Lower leg skin (tissue), 4 donors: ENCODE results near the gene CRISPLD2. TPM values are rescaled to one million over a fixed set of nuclear protein-coding genes. Genes with fewer than 3 reads are reported as not detected.

Experiments
- DNase-seq, 2 donors: peaks; one replicate each; pipeline ENCODE4 v3.0.0-alpha.2; 2019; ENCODE audit warnings: low spot score in 2 of 2
- H3K4me3 ChIP-seq: fragments of 200-600 bp; sonication (generic); 2 replicates; pipeline ENCODE4 v1.5.1; 2017; ENCODE audit warnings: mild to moderate bottlenecking, low read depth; ENCODE audit not compliant: poor library complexity, severe bottlenecking
- CTCF ChIP-seq, 3 donors: fragments of 450-650 bp; IDR thresholded peaks; one replicate each; pipeline ENCODE4 v1.5.1; 2016; ENCODE audit warnings: antibody characterized with exemption in 3 of 3, mild to moderate bottlenecking in 3 of 3, moderate library complexity in 2 of 3
- POLR2A ChIP-seq, 2 donors: fragments of 450-650 bp; IDR thresholded peaks; one replicate each; pipeline ENCODE4 v1.6.1; 2016 to 2017; ENCODE audit warnings: antibody characterized with exemption in 2 of 2, mild to moderate bottlenecking in 1 of 2, moderate library complexity in 1 of 2
- WGBS, 2 donors: methylation state at CpG; one replicate each; pipeline ENCODE4 v1.1.5; 2018; 5-methylcytosine and 5-hydroxymethylcytosine counted together
- intact Hi-C: fragments of 100-400 bp; cut with DNase I; formaldehyde crosslinking; loops from one replicate; pipeline ENCODE4 v1.15.0; 2023; ENCODE audit warnings: low total_unique reads
- total RNA-seq, 4 donors: library from RNA; depleted of rRNA; stranded (reverse); fragments of >200 nt; gene quantifications; one replicate each; pipeline ENCODE4 v1.1.0, GENCODE V29; 2016

The CRISPLD2 gene
- total RNA-seq, 4 donors from 2014 or later: 48.0 to 105 (median 69.5) TPM

GRCh38 chr16:84955427-84955826 is 135.6 kb downstream of the CRISPLD2 start:
- TF ChIP-seq CTCF (IDR thresholded peaks at IDR 0.05): no peak
- TF ChIP-seq POLR2A (IDR thresholded peaks at IDR 0.05): no peak
- no peak overlapping the region for H3K4me3 ChIP-seq
- no peak for DNase-seq
- 74 to 83% methylated on average over 4 of the region's 6 CpGs for WGBS, 2 donors
- intact Hi-C loops: no loop called here

GRCh38 chr16:84957192-84957591 is 137.4 kb downstream of the CRISPLD2 start:
- 82 to 84% methylated on average over 5 of the region's 5 CpGs for WGBS, 2 donors
- H3K4me3 ChIP-seq: no peak overlapping the region
- no peak for DNase-seq
- intact Hi-C loops: no loop called here
- TF ChIP-seq CTCF (IDR thresholded peaks at IDR 0.05): no peak
- TF ChIP-seq POLR2A (IDR thresholded peaks at IDR 0.05): no peak

GRCh38 chr16:84957792-84958191 is 138.0 kb downstream of the CRISPLD2 start:
- intact Hi-C loops: no loop called here
- no peak for TF ChIP-seq POLR2A (IDR thresholded peaks at IDR 0.05)
- TF ChIP-seq CTCF (IDR thresholded peaks at IDR 0.05): no peak
- DNase-seq: no peak
- 100% methylated on average over 1 of the region's 1 CpG for WGBS, 2 donors
- no peak overlapping the region for H3K4me3 ChIP-seq

Other genes with a start within 250 kb of the CRISPLD2 start
- gene COTL1, start 201.9 kb upstream of the CRISPLD2 start, total RNA-seq: 10 to 100 TPM in 2 of 4 donors, 1 to 10 TPM in 2; 6.5 to 25.7 (median 9.8) TPM
- 10 to 100 TPM; 49.0 to 73.0 (median 65.8) TPM for gene KLHL36, start 171.5 kb upstream of the CRISPLD2 start, total RNA-seq
- gene USP10, start 120.0 kb upstream of the CRISPLD2 start, total RNA-seq: 10 to 100 TPM; 54.3 to 69.0 (median 60.7) TPM
- 10 to 100 TPM; 39.7 to 56.5 (median 47.3) TPM for gene ZDHHC7, start 191.6 kb downstream of the CRISPLD2 start, total RNA-seq
- 10 to 100 TPM; 37.5 to 48.1 (median 39.2) TPM for gene KIAA0513, start 207.8 kb downstream of the CRISPLD2 start, total RNA-seq